WERI-Rb-1 (cell line): ENCODE results near the gene USP16.
A peak's percentile ranks its signal among the peaks of the same experiment; 100 is the strongest.
"Not testable (repeated sequence)": the region's sequence is repeated elsewhere in the genome, so short reads cannot be mapped to it uniquely, and the experiment has no call there.

Experiments used
- DNase-seq: peaks from one replicate; pipeline ENCODE4 v3.0.0-alpha.2; 2020
- H3K27ac ChIP-seq: fragments of 250-450 bp; sonication (Bioruptor Pico); 2 replicates; pipeline ENCODE4 v1.5.1; 2020; ENCODE audit warnings: mild to moderate bottlenecking, moderate library complexity
- H3K27me3 ChIP-seq: fragments of 250-450 bp; sonication (Bioruptor Pico); 2 replicates; pipeline ENCODE4 v1.5.1; 2021; ENCODE audit warnings: mild to moderate bottlenecking, low read depth, moderate library complexity; ENCODE audit not compliant: insufficient read depth, severe bottlenecking
- H3K36me3 ChIP-seq: fragments of 250-450 bp; sonication (Bioruptor Pico); 2 replicates; pipeline ENCODE4 v1.5.1; 2020; ENCODE audit warnings: mild to moderate bottlenecking, moderate library complexity
- H3K4me3 ChIP-seq: 2 replicates; pipeline ENCODE4 v1.5.1; 2011; ENCODE audit warnings: low read depth, mild to moderate bottlenecking, control low read depth, low read length
- H3K9me3 ChIP-seq: fragments of 250-450 bp; sonication (Bioruptor Pico); 2 replicates; pipeline ENCODE4 v1.5.1; 2021; ENCODE audit warnings: mild to moderate bottlenecking, moderate library complexity; ENCODE audit not compliant: severe bottlenecking
- CTCF ChIP-seq: IDR thresholded peaks from 2 replicates; pipeline ENCODE4 v1.5.1; 2011; ENCODE audit warnings: low read depth, mild to moderate bottlenecking, control low read depth, inconsistent platforms, low read length

Gene USP16

GRCh38 chr21:29007135-29007534, 17.3 kb upstream of the USP16 start:
- DNase-seq = no peak
- H3K4me3 ChIP-seq = no peak overlapping the region
- H3K27me3 ChIP-seq = no peaks in the 10 kb centered on the region
- H3K9me3 ChIP-seq = no peaks in the 10 kb centered on the region
- peaks cover 3% of the 10 kb centered on the region; the same call in 1 of the 2 replicates for H3K36me3 ChIP-seq
- TF ChIP-seq CTCF = no peak
- no peak overlapping the region for H3K27ac ChIP-seq

DNA sequence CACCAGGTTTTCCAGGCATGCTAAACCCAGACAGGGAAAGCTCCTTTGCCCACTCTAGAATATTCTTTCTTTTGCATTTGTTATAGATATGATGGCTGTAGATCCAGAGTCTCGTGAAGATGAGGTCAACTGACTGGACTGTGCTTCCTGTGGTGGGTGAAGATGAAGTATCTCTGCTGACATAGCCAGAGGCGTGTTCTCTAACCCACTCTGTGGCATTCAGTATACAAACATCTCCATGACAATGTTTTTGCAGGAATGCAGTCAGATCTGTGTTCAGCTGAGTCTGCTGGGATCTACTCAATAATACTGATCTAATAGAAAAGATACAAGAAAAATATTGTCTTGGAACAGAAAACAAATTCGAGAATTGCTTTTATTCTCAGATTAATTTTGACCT, 16.7 kb upstream of the USP16 start:
- no peak for TF ChIP-seq CTCF
- Histone ChIP-seq H3K27me3 (no peaks in the 10 kb centered on the region), H3K9me3 (no peaks in the 10 kb centered on the region), H3K4me3 (no peak overlapping the region), H3K36me3 (peaks cover 3% of the 10 kb centered on the region; the same call in 1 of the 2 replicates), H3K27ac (no peak overlapping the region)
- no peak for DNase-seq

DNA sequence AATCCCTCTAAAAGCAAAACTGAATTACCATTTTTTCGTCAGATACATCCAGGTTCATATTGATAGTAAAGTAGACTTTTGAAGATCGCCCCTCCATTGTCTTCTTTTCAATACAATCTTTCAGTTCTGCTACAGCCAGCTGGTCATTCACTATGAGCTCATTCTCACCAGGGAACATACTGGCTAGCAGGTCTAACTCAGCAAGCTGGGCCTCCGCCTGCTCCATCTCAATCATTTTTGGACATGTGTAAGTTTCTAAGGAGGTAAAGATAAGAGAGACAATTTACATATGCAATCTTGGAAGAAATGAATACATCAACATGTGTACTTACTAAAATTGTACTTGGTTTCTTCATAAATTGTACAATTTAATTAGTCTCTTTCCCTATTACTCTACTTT, 16.1 kb upstream of the USP16 start:
- Histone ChIP-seq H3K4me3 (no peak overlapping the region), H3K27ac (no peak overlapping the region), H3K9me3 (no peaks in the 10 kb centered on the region), H3K36me3 (peaks cover 3% of the 10 kb centered on the region; the same call in 1 of the 2 replicates), H3K27me3 (no peaks in the 10 kb centered on the region)
- TF ChIP-seq CTCF = no peak
- DNase-seq = no peak

- H3K9me3 ChIP-seq, H3K27ac ChIP-seq, H3K27me3 ChIP-seq, DNase-seq, H3K4me3 ChIP-seq, H3K36me3 ChIP-seq: not testable (repeated sequence)
These were observed 13.2 kb upstream of the USP16 start for GRCh38 chr21:29011236-29011635.

- H3K9me3 ChIP-seq = no peaks in the 10 kb centered on the region
- no peak overlapping the region for H3K27ac ChIP-seq
- DNase-seq = no peak
- H3K27me3 ChIP-seq = no peaks in the 10 kb centered on the region
- H3K36me3 ChIP-seq = no peaks in the 10 kb centered on the region
- H3K4me3 ChIP-seq = no peak overlapping the region
- TF ChIP-seq CTCF = no peak
These were observed 6.7 kb upstream of the USP16 start for GRCh38 chr21:29017639-29018237.

- Histone ChIP-seq H3K36me3 (no peaks in the 10 kb centered on the region), H3K27ac (peak overlapping the region; percentile 80)
- no peak for DNase-seq
These were observed 5.9 kb upstream of the USP16 start for GRCh38 chr21:29018540-29018939.

More at GRCh38 chr21:29018540-29018939, 5.9 kb upstream of the USP16 start:
- H3K4me3 ChIP-seq = peak overlapping the region; percentile 94
- no peak for TF ChIP-seq CTCF
- H3K9me3 ChIP-seq = no peaks in the 10 kb centered on the region
- no peaks in the 10 kb centered on the region for H3K27me3 ChIP-seq
